G401 (cell line): Measurements from ENCODE around the gene DHRSX. TPM values are rescaled to one million over a fixed set of nuclear protein-coding genes. Genes with fewer than 3 reads are reported as not detected.
"Not testable (repeated sequence)": the region's sequence is repeated elsewhere in the genome, so short reads cannot be mapped to it uniquely, and the experiment has no call there.

Source experiments
- DNase-seq: peaks from one replicate; pipeline ENCODE4 v3.0.0-alpha.2; 2015; ENCODE audit warnings: low spot score
- in situ Hi-C: cut with HindIII; loops from 2 replicates; pipeline ENCODE4 v1.10.0; 2016; ENCODE audit warnings: low sequenced_read_pairs, mixed read lengths
- total RNA-seq: library from RNA; depleted of rRNA; stranded (reverse); fragments of >200 nt; shearing (Covaris generic); gene quantifications from 2 replicates; pipeline ENCODE4 v1.2.3, GENCODE V29; 2014

The DHRSX gene
- total RNA-seq, 1 experiment from 2014 or later, result 12.9 TPM

GRCh38 chrX:2314831-2315365 is 185.9 kb downstream of the DHRSX start:
- in situ Hi-C loops, result no loop called here
- DNase-seq, result no peak

- in situ Hi-C loops, result no loop called here
- no peak for DNase-seq
These were observed 186.7 kb downstream of the DHRSX start for GRCh38 chrX:2313864-2314640.

- DNase-seq, in situ Hi-C loops: not testable (repeated sequence)
These were observed 188.7 kb downstream of the DHRSX start for GRCh38 chrX:2312061-2312591.

- in situ Hi-C loops, result no loop called here
These were observed 189.3 kb downstream of the DHRSX start for GRCh38 chrX:2311501-2311900.

GRCh38 chrX:2301901-2302300 is 198.9 kb downstream of the DHRSX start:
- no peak for DNase-seq
- in situ Hi-C loops, result no loop called here

More at GRCh38 chrX:2311501-2311900, 189.3 kb downstream of the DHRSX start:
- no peak for DNase-seq

GRCh38 chrX:2299871-2300270 is 200.9 kb downstream of the DHRSX start:
- no peak for DNase-seq
- in situ Hi-C loops, result no loop called here

- in situ Hi-C loops, result no loop called here
- no peak for DNase-seq
These were observed 214.0 kb downstream of the DHRSX start for GRCh38 chrX:2286731-2287130.

- in situ Hi-C loops, result no loop called here
These were observed 216.2 kb downstream of the DHRSX start for GRCh38 chrX:2284601-2285000.

GRCh38 chrX:2284133-2284532 is 216.6 kb downstream of the DHRSX start:
- DNase-seq, result no peak
- in situ Hi-C loops, result no loop called here

More at GRCh38 chrX:2284601-2285000, 216.2 kb downstream of the DHRSX start:
- DNase-seq, result no peak

GRCh38 chrX:2283111-2283859 is 217.5 kb downstream of the DHRSX start:
- DNase-seq, result no peak
- in situ Hi-C loops, result no loop called here

- no peak for DNase-seq
- in situ Hi-C loops, result no loop called here
These were observed 218.2 kb downstream of the DHRSX start for GRCh38 chrX:2282490-2283090.

- no peak for DNase-seq
- in situ Hi-C loops, result no loop called here
These were observed 228.4 kb downstream of the DHRSX start for GRCh38 chrX:2272337-2272736.

GRCh38 chrX:2271595-2271994 is 229.2 kb downstream of the DHRSX start:
- DNase-seq, in situ Hi-C loops: not testable (repeated sequence)

GRCh38 chrX:2270783-2271182 is 230.0 kb downstream of the DHRSX start:
- DNase-seq, in situ Hi-C loops: not testable (repeated sequence)

- in situ Hi-C loops, result no loop called here
These were observed 232.9 kb downstream of the DHRSX start for GRCh38 chrX:2267890-2268289.

GRCh38 chrX:2266445-2267349 is 234.1 kb downstream of the DHRSX start:
- in situ Hi-C loops, result no loop called here
- DNase-seq, result no peak

More at GRCh38 chrX:2267890-2268289, 232.9 kb downstream of the DHRSX start:
- no peak for DNase-seq

- DNase-seq, in situ Hi-C loops: not testable (repeated sequence)
These were observed 234.9 kb downstream of the DHRSX start for GRCh38 chrX:2265658-2266444.
